ENCODE results near the gene AGBL4.

The AGBL4 gene

DNA sequence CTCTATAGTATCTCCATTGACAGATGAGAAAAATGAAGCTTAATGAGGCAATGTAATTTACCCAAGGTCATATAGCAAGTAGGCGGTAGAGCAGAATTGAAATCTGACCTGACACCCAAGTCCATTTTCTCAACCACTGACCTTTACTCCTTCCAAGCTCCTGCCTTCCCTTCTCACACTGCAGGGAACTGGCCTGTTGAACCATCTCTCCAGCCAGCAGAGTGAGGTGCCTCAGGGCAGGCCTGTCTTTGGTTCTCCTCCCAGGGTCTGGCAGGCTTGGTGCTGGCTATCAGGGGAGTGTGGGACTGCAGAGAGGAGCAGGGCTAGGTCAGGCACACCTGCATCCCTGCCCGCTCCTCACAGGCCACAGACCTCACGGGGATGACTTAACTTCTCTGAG lies 1373.9 kb downstream of the AGBL4 start:
- no peak overlapping the region for H3K4me3 ChIP-seq (replicated peaks; ENCODE audit: low read depth, low read length)
- no peak for DNase-seq (ENCODE audit: extremely low read depth, low read depth)
- TF ChIP-seq, protein P1, sequence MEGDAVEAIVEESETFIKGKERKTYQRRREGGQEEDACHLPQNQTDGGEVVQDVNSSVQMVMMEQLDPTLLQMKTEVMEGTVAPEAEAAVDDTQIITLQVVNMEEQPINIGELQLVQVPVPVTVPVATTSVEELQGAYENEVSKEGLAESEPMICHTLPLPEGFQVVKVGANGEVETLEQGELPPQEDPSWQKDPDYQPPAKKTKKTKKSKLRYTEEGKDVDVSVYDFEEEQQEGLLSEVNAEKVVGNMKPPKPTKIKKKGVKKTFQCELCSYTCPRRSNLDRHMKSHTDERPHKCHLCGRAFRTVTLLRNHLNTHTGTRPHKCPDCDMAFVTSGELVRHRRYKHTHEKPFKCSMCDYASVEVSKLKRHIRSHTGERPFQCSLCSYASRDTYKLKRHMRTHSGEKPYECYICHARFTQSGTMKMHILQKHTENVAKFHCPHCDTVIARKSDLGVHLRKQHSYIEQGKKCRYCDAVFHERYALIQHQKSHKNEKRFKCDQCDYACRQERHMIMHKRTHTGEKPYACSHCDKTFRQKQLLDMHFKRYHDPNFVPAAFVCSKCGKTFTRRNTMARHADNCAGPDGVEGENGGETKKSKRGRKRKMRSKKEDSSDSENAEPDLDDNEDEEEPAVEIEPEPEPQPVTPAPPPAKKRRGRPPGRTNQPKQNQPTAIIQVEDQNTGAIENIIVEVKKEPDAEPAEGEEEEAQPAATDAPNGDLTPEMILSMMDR (IDR thresholded peaks at IDR 0.05; ENCODE audit: low read depth, low read length, missing control alignments) = no peak

DNA sequence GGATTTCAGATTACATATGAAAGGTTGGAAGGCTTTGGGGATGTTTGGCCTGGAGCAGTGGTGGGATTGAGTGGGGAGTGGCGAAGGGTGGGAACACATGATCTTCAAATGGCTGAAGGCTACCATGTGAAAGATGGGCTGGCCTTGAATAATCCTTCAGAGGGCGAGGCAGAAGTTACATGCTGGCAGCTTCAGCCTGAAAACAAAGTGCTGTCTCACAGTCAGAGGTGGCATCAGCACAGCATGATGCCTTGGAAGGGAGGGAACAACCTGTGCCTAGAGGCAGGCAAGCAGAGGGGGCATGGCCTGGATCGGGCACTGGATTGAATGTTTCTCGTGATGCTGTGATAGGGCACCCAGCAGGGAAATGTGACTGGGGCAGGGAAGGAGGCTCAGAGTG lies 1377.9 kb downstream of the AGBL4 start:
- DNase-seq (ENCODE audit: extremely low read depth, low read depth) = no peak
- no peak overlapping the region for H3K4me3 ChIP-seq (replicated peaks; ENCODE audit: low read depth, low read length)
- TF ChIP-seq, protein P1 (IDR thresholded peaks at IDR 0.05; ENCODE audit: low read depth, low read length, missing control alignments) = no peak

DNA sequence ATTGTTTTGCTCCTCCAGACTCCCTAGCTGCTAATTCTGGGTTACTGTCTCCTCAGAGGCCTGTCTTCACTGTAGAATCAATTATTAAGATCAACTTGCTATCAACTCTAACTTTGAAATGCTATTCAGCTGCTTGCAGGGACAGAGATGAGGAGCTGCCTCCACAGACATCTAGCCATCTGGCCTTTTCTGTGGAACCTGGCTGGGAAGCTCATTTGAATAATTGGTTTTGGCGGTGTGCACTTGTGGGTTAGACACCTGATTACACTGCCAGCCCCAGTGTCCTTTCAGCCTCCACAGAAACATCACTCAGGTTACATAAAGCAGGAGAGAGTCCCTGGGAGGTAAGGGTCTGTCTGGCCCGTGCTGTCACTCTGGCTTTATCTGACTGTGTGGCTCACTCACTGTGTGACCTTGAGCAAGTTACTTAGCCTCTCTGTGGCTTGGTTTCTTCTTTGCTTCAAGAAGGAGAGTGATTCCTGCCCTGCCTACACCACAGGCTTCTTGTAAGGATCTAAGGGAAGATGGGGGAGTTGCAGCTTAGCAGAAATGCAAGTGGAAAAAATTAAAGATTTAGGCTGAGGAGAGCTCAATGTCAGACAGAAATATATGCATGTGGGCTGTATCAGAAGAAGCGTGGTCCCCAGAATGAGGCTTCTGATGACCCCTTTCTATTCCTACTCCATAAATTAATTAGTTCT lies 1378.7 kb downstream of the AGBL4 start:
- TF ChIP-seq, protein P1 (IDR thresholded peaks at IDR 0.05; ENCODE audit: low read depth, low read length, missing control alignments) = no peak
- H3K4me3 ChIP-seq (replicated peaks; ENCODE audit: low read depth, low read length) = no peak overlapping the region
- DNase-seq (ENCODE audit: extremely low read depth, low read depth) = no peak

DNA sequence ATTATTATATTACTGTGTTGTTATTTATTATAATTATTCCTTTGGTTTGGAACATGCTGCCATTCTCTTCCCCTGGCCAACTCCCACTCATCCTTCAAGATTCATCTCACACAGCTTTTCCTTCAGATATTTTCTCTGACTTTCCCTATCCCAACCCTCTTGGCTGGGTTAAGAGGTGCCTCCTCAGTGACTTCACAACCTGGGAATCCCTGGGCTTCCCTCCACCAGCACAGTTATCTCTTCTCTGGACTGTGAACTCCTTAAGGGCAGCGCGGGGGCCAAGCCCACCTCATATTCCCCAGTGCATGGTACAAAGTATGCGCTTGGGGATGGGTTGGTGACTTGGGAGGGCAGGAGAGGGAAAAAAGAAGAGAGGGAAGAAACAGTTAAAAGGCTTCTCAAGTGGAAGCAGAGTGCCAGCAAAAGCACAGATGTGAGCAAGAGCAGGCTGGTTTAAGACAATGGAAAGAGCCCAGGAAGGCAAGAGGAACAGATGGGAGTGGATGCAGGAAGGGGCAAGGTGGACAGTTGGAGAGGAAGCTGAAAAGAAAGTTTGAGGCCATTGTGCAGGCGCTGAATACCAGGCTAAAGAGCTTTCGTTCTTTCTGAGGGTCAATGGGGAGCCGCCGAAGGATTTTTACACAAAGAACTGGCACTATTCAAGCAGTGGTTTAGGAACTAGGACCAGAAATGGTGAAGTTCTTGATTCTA lies 1379.4 kb downstream of the AGBL4 start:
- no peak for DNase-seq (ENCODE audit: extremely low read depth, low read depth)
- no peak overlapping the region for H3K4me3 ChIP-seq (replicated peaks; ENCODE audit: low read depth, low read length)
- TF ChIP-seq, protein P1 (IDR thresholded peaks at IDR 0.05; ENCODE audit: low read depth, low read length, missing control alignments) = no peak

DNA sequence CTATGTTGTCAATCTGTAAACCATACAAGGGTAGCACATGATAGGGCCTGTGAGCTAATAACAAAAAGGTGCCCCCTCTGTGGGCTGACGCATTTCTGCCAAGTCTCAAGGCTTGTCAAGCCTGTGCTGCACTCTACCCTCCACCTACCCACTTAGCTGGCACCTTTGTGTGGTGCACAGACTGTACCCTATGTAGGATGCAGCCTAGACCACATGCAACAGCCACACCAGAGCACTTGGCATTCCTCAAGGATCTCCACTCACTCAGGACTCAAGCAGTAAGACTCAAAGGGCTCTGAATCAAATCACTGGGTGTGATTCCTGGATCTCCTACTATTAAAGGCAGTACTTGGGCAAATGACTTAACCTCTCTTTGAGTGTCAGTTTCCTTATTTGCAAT lies 1380.6 kb downstream of the AGBL4 start:
- no peak overlapping the region for H3K4me3 ChIP-seq (replicated peaks; ENCODE audit: low read depth, low read length)
- TF ChIP-seq, protein P1 (IDR thresholded peaks at IDR 0.05; ENCODE audit: low read depth, low read length, missing control alignments) = no peak
- DNase-seq (ENCODE audit: extremely low read depth, low read depth) = no peak

DNA sequence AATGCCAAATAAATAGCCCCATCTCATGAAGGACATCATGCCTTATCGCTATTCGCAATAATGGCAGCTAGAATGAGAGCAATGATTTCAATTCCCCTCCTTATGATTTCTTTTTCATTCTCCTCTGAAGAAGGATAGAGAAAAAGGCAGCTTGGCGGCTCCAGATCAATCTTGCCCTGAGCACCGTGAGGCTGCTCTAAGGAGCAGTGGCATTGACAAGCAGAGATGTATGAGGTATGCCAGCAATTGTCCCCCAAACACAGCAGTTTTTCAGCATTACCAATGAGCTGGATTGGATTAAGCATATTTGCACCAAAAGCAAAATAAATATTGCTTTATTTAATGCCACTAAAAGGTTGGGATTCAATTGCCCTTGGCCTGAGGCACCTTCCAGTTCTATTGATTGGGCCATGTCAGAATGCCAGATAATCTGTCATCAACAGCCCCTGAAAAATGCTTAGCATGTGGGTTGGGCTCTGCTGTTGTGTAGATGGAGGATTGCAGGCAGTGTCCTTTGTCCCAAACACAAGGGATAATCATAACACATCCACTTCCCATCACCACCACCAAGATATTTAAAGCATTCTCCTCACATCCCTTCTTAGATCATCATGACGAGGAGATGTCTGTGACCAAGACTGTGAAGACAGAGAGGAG lies 1382.8 kb downstream of the AGBL4 start:
- DNase-seq (ENCODE audit: extremely low read depth, low read depth) = no peak
- TF ChIP-seq, protein P1 (IDR thresholded peaks at IDR 0.05; ENCODE audit: low read depth, low read length, missing control alignments) = no peak
- H3K4me3 ChIP-seq (replicated peaks; ENCODE audit: low read depth, low read length) = no peak overlapping the region
